HG03342 (cell line): ENCODE data around the gene UNKL.

Experiments
- ATAC-seq: cut with Tn5 transposase; IDR thresholded peaks from one replicate; pipeline ENCODE4 v1.9.1; 2021; ENCODE audit warnings: mild to moderate bottlenecking, moderate library complexity; ENCODE audit not compliant: unreplicated experiment

Gene UNKL

GRCh38 chr16:1407753-1408152 is 6.8 kb downstream of the UNKL start:
- peak; percentile 12 for ATAC-seq

- ATAC-seq = no peak
These were observed 10.8 kb downstream of the UNKL start for GRCh38 chr16:1403733-1404132.

GRCh38 chr16:1403036-1403435 is 11.5 kb downstream of the UNKL start:
- no peak for ATAC-seq

GRCh38 chr16:1401758-1402154 is 12.7 kb downstream of the UNKL start:
- no peak for ATAC-seq

GRCh38 chr16:1401061-1401757 is 13.3 kb downstream of the UNKL start:
- no peak for ATAC-seq

- ATAC-seq = no peak
These were observed 15.5 kb downstream of the UNKL start for GRCh38 chr16:1398826-1399581.

- ATAC-seq = no peak
These were observed 16.2 kb downstream of the UNKL start for GRCh38 chr16:1398351-1398750.

- ATAC-seq = no peak
These were observed 16.7 kb downstream of the UNKL start for GRCh38 chr16:1397779-1398178.

- no peak for ATAC-seq
These were observed 19.0 kb downstream of the UNKL start for GRCh38 chr16:1395444-1396031.

- ATAC-seq = no peak
These were observed 20.0 kb downstream of the UNKL start for GRCh38 chr16:1394367-1394951.

GRCh38 chr16:1393613-1394176 is 20.8 kb downstream of the UNKL start:
- no peak for ATAC-seq

- ATAC-seq = no peak
These were observed 21.7 kb downstream of the UNKL start for GRCh38 chr16:1392826-1393225.

- ATAC-seq = no peak
These were observed 24.2 kb downstream of the UNKL start for GRCh38 chr16:1390239-1390779.

- ATAC-seq = no peak
These were observed 24.7 kb downstream of the UNKL start for GRCh38 chr16:1389762-1390161.

GRCh38 chr16:1387331-1387730 is 27.2 kb downstream of the UNKL start:
- ATAC-seq = no peak

GRCh38 chr16:1385232-1385631 is 29.3 kb downstream of the UNKL start:
- no peak for ATAC-seq

- no peak for ATAC-seq
These were observed 30.9 kb downstream of the UNKL start for GRCh38 chr16:1383556-1383955.

- ATAC-seq = no peak
These were observed 32.7 kb downstream of the UNKL start for GRCh38 chr16:1381612-1382406.

- no peak for ATAC-seq
These were observed 34.3 kb downstream of the UNKL start for GRCh38 chr16:1380195-1380594.

- peak; percentile 52 for ATAC-seq
These were observed 35.0 kb downstream of the UNKL start for GRCh38 chr16:1379304-1380076.
